NCI-H748 (cell line): ENCODE results near the gene IQCF5.
"Not testable (repeated sequence)": the region's sequence is repeated elsewhere in the genome, so short reads cannot be mapped to it uniquely, and the experiment has no call there.

Source experiments
- DNase-seq: peaks from one replicate; lab custom pipeline; 2025; ENCODE audit not compliant: unreplicated experiment; lab: John Stamatoyannopoulos, UW

Gene IQCF5

DNA sequence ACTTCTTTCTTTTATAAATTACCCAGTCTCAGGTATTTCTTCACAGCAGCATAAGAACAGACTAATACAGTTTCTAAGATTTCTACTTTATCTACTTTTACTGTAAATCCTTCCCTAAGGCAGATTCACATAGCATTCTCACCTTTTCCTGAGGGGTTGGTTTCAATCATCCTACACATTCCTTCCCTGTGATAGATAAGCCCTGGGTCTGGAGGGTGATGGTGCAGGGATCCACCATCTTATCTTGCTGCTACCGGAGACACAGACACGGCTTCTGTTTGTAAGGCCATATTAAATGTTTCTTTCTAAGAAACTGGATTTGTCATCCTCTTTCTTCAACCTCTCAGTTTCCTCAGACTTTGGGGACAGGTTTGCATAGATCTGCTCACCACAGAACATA lies 6.1 kb downstream of the IQCF5 start:
- DNase-seq, result no peak

DNA sequence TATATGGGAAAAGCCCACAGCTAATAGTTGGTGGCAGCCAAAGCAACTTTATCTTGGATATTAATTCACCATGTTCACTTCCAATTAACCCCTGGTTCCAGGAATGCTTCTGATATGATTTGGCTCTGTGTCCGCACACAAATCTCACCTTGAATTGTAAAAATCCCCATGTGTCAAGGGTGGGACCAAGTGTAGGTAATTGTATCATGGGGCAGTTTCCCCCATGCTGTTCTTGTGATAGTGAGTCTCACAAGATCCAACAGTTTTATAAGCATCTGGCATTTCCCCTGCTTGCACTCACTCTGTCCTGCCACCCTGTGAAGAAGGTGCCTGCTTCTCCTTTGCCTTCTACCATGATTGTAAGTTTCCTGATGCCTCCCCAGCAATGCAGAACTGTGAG lies 6.5 kb downstream of the IQCF5 start:
- not testable (repeated sequence) for DNase-seq

DNA sequence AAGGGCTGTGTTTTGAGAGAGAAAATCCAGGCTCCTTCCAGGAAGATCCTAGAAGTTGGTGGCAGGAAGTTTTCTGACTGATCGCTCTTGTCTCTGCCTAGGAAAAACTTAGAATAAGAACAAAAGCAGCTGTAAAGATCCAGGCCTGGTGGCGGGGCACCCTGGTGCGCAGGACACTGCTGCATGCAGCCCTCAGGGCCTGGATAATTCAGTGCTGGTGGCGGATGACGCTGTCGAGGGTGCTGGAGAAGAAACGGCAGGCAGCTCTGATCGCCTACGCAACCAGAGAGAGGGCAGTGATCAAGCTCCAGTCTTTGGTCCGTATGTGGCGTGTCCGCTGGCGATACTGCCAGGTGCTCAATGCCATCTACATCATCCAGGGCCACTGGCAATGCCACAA lies 12.5 kb downstream of the IQCF5 start:
- DNase-seq, result no peak

DNA sequence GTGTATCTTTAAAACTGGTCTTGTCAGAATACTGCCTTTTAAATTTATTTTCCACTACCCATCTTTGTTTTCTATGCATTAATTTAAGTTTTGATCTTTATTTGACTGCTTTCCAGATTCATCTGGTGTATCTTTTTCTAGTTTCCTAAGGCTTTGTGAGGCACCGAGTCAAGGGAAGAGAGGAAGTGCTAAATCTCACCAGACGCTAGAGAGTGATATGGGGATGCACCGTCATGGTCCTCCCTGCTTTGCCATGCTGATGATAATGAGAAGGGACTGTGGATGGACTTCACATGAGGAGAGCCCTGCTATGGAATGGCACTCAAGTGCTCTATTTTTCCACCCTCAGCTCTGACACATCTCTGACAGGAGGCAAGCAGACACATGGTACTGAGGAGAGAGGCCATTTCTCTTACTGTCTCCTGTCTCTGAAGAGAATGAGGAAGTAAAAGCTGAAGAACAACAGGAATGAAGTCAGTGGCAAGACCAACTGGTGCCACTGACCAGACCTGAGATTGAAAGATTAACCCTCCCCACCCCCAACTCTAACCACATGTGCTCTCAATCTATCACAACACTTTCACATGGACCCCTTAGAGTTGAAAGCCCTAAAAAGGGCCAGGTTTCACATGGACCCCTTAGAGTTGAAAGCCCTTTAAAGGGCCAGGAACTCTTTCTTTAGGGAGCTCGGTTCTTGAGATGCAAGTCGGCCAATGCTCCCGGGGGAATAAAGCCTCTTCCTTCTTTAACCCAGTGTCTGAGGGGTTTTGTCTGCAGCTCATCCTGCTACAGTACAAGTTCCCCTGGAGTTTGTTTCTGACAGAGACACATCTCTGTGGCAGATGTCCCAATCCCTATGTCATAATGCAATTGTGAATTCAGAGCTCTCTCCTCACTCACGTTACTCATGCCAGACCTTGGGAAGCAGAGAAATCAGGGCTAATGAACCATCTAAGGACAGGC lies 14.4 kb downstream of the IQCF5 start, which contains the start of gene IQCF2:
Gene IQCF2, plus strand, starts transcription at position 913 of the 963 bp plus-strand sequence. CDS start 52 bp downstream, outside the sequence.
- no peak for DNase-seq

DNA sequence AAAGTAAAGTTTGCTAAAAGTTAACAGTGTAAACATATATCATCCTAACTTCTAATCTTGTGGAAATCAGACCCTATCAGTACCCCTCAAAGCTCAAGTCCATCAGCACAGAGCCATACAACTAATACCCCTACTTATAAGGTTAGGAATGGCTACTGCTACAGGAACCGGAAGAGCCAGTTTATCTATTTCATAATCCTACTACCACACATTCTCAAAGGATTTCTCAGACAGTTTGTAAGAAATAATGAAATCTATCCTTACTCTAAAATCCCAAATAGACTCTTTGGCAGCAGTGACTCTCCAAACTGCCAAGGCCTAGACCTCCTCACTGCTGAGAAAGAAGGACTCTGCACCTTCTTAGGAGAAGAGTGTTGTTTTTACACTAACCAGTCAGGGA lies 20.0 kb downstream of the IQCF5 start:
- DNase-seq, result not testable (repeated sequence)

DNA sequence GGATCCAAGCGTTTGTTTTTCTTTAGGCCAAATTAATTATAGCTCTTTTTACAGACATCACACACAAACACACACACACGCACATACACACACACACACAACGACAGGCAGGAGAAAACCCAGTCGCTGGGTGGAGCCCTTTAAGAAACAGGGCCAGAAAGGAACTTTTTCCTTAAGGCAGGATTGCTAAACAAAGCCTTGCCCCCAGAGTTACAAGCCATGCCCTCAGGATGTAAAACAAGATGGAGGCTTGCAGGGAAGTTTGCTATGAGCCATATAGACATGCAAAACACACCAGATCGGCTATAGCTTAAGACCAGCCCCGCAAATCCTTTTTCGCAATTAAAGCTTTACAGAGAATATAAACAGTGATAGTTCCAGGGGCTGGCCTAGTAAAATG lies 30.3 kb downstream of the IQCF5 start:
- no peak for DNase-seq

DNA sequence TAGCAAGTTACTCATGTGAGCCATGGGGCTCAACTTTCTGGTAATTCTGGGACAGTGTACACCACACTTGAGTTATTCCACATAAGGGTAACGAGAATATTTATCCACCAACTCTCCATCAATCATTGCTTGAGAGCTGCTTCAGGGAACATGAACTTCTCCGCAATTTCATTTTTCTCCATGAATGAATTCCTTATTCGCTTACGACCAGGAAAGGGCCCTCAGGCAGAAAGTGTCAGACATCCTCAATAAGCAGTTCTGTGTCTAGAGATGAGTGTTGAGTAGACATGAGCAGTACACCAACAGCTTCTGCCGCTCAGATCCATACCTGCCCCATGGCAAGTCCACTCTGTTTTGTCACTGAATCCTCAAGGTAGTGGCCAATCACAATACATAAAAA lies 38.8 kb downstream of the IQCF5 start:
- DNase-seq, result no peak

DNA sequence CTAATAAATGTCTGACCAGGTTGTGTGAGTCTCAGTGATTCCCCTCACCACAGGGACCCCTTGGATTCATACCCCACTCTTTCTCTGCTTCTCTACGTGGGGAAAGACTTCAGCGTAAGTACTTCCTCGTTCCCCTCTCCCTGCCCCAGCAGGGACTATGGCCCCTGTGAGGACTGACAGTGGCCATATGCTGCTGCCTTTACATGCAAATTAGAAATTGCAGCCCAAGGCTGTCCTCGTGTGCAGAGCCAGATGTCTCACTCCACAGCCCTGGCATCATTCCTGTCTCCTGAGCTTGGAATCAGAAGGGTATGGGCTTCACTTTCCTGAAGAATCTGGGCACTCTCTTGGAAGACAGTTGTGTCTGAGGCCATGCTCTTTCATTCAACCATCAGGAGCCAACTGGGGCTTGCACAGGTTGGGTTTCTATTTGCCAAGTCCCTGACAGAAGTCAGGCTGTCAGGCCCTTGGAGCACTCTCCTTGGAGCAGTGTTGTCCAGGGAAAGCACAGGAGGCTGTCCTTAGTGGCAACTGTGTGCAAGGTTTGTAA lies 44.5 kb downstream of the IQCF5 start:
- no peak for DNase-seq

DNA sequence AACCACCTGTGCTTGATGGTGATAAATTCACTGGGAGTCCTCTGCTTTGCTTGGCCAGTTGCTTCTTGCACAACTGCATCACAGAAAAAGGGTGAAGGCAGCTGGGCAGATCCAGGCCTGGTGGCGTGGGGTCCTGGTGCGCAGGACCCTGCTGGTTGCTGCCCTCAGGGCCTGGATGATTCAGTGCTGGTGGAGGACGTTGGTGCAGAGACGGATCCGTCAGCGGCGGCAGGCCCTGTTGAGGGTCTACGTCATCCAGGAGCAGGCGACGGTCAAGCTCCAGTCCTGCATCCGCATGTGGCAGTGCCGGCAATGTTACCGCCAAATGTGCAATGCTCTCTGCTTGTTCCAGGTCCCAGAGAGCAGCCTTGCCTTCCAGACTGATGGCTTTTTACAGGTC lies 45.1 kb downstream of the IQCF5 start:
- DNase-seq, result no peak

DNA sequence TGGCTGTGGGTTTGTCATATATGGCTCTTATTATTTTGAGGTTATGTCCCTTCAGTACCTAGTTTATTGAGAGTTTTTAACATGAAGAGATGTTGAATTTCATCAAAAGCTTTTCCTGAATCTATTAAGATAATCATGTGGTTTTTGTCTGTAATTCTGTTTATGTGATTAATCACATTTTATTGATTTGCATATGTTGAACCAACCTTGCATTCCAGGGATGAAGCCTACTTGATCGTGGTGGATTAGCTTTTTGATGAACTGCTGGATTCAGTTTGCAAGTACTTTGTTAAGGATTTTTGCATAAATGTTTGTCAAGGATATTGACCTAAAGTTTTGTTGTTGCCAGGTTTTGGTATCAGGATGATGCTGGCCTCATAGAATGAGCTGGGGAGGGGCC lies 47.1 kb downstream of the IQCF5 start:
- DNase-seq, result no peak
